Measurements from ENCODE around the gene OR1D2. TPM values are rescaled to one million over a fixed set of nuclear protein-coding genes. Genes with fewer than 3 reads are reported as not detected.

The OR1D2 gene
- total RNA-seq, 1 experiment from 2014 or later, result not detected

Other genes with a start within 250 kb of the OR1D2 start
- gene OR1D5, start 40.8 kb downstream of the OR1D2 start, total RNA-seq (2021; ENCODE audit: unreplicated experiment), result not detected
- not detected for gene OR1G1, start 23.1 kb upstream of the OR1D2 start, total RNA-seq (2021; ENCODE audit: unreplicated experiment)
- not detected for gene OR1A2, start 93.1 kb upstream of the OR1D2 start, total RNA-seq (2021; ENCODE audit: unreplicated experiment)
- gene OR1A1, start 103.2 kb upstream of the OR1D2 start, total RNA-seq (2021; ENCODE audit: unreplicated experiment), result not detected
- gene OR3A1, start 193.9 kb upstream of the OR1D2 start, total RNA-seq (2021; ENCODE audit: unreplicated experiment), result not detected

All from Panc1 (cell line).